Peyer's patch (tissue), 4 donors: ENCODE data around the gene SLC16A12.

Source experiments
- CTCF ChIP-seq, 6 experiments: fragments of 450-650 bp in 4 of 6; fragments of 200-600 bp in 2 of 6; sonication (generic) in 1 of 6; IDR thresholded peaks; one replicate each; pipeline ENCODE4 v1.5.1; 2017 to 2019; ENCODE audit warnings: antibody characterized with exemption in 6 of 6, mild to moderate bottlenecking in 3 of 6, moderate library complexity in 1 of 6
- POLR2A ChIP-seq, 2 donors: fragments of 450-650 bp; IDR thresholded peaks; one replicate each; pipeline ENCODE4 v1.5.1; 2017; ENCODE audit warnings: antibody characterized with exemption in 2 of 2, mild to moderate bottlenecking in 2 of 2, moderate library complexity in 2 of 2

- TF ChIP-seq CTCF (IDR thresholded peaks at IDR 0.05) (no peak), POLR2A (IDR thresholded peaks at IDR 0.05) (no peak)
Observed at GRCh38 chr10:89476150-89476549, 59.2 kb downstream of the SLC16A12 start.
